ENCODE data around the gene TRIM40. TPM values are rescaled to one million over a fixed set of nuclear protein-coding genes. Genes with fewer than 3 reads are reported as not detected.

TRIM40 gene
- total RNA-seq, 4 donors from 2014 or later = not detected

- H3K4me3 ChIP-seq (ENCODE audit: low read depth, poor library complexity, severe bottlenecking) = no peak overlapping the region
- DNase-seq (ENCODE audit: low spot score in 2 of 2) = no peak
- 84 to 89% methylated on average over 2 of the region's 2 CpGs for WGBS, 2 donors
- TF ChIP-seq POLR2A (IDR thresholded peaks at IDR 0.05) (no peak), CTCF (IDR thresholded peaks at IDR 0.05) (no peak)
- intact Hi-C loops (cut with DNase I; ENCODE audit: low total_unique reads) = no loop called here
Observed at GRCh38 chr6:30155520-30156261, 19.8 kb downstream of the TRIM40 start.

GRCh38 chr6:30156262-30156599, 20.3 kb downstream of the TRIM40 start:
- 14 to 16% methylated on average over 4 of the region's 4 CpGs for WGBS, 2 donors
- TF ChIP-seq CTCF (IDR thresholded peaks at IDR 0.05) (no peak), POLR2A (IDR thresholded peaks at IDR 0.05) (no peak)

GRCh38 chr6:30156774-30157173, 20.8 kb downstream of the TRIM40 start:
- DNase-seq (ENCODE audit: low spot score in 2 of 2) = no peak
- WGBS, 2 donors = 92 to 93% methylated on average over 9 of the region's 9 CpGs
- TF ChIP-seq POLR2A (IDR thresholded peaks at IDR 0.05) (no peak), CTCF (IDR thresholded peaks at IDR 0.05) (no peak)
- intact Hi-C loops (cut with DNase I; ENCODE audit: low total_unique reads) = no loop called here
- no peak overlapping the region for H3K4me3 ChIP-seq (ENCODE audit: low read depth, poor library complexity, severe bottlenecking)

More at GRCh38 chr6:30156262-30156599, 20.3 kb downstream of the TRIM40 start:
- H3K4me3 ChIP-seq (ENCODE audit: low read depth, poor library complexity, severe bottlenecking) = no peak overlapping the region
- intact Hi-C loops (cut with DNase I; ENCODE audit: low total_unique reads) = no loop called here
- peak in 1 of 2 donors; percentile 43 for DNase-seq (ENCODE audit: low spot score in 2 of 2)

GRCh38 chr6:30157581-30157980, 21.6 kb downstream of the TRIM40 start:
- H3K4me3 ChIP-seq (ENCODE audit: low read depth, poor library complexity, severe bottlenecking) = no peak overlapping the region
- intact Hi-C loops (cut with DNase I; ENCODE audit: low total_unique reads) = no loop called here
- no peak for DNase-seq (ENCODE audit: low spot score in 2 of 2)
- TF ChIP-seq CTCF (IDR thresholded peaks at IDR 0.05) = no peak
- TF ChIP-seq POLR2A (IDR thresholded peaks at IDR 0.05) = no peak

GRCh38 chr6:30157999-30158398, 22.1 kb downstream of the TRIM40 start:
- intact Hi-C loops (cut with DNase I; ENCODE audit: low total_unique reads) = no loop called here
- H3K4me3 ChIP-seq (ENCODE audit: low read depth, poor library complexity, severe bottlenecking) = no peak overlapping the region
- WGBS, 2 donors = 88 to 90% methylated on average over 2 of the region's 2 CpGs
- DNase-seq (ENCODE audit: low spot score in 2 of 2) = no peak
- TF ChIP-seq CTCF (IDR thresholded peaks at IDR 0.05) (no peak), POLR2A (IDR thresholded peaks at IDR 0.05) (no peak)

All from lower leg skin (tissue), 4 donors.